HEK293 (cell line): ENCODE results near the gene MCM8.

Experiments used
- KLF1 ChIP-seq: fragments of 450-650 bp; formaldehyde crosslinking; IDR thresholded peaks from 2 replicates; pipeline ENCODE4 v1.5.1; 2016; ENCODE audit warnings: missing biosample characterization, missing genetic modification characterization
- SETDB1 ChIP-seq: IDR thresholded peaks from one replicate; pipeline ENCODE4 v1.6.1; 2017; ENCODE audit warnings: mild to moderate bottlenecking, low read length, moderate library complexity, mixed read lengths; ENCODE audit not compliant: insufficient read length
- ZNF514 ChIP-seq: fragments of 450-650 bp; formaldehyde crosslinking; IDR thresholded peaks from 2 replicates; pipeline ENCODE4 v1.5.1; 2016; ENCODE audit warnings: missing biosample characterization, missing genetic modification characterization
- ZNF785 ChIP-seq: fragments of 450-650 bp; formaldehyde crosslinking; IDR thresholded peaks from 2 replicates; pipeline ENCODE4 v1.5.1; 2016; ENCODE audit warnings: missing biosample characterization, missing genetic modification characterization
- TF ChIP-seq, protein P1 (sequence below): fragments of 450-650 bp; formaldehyde crosslinking; IDR thresholded peaks from 2 replicates; pipeline ENCODE4 v1.5.1; 2016; ENCODE audit warnings: missing biosample characterization, missing genetic modification characterization
- TF ChIP-seq, protein P2 (sequence below): fragments of 450-650 bp; formaldehyde crosslinking; IDR thresholded peaks from 2 replicates; pipeline ENCODE4 v1.5.1; 2016; ENCODE audit warnings: missing biosample characterization, missing genetic modification characterization
- TF ChIP-seq, protein P3 (sequence below): fragments of 450-650 bp; formaldehyde crosslinking; IDR thresholded peaks from 2 replicates; pipeline ENCODE4 v1.5.1; 2016; ENCODE audit warnings: missing biosample characterization, missing genetic modification characterization

DNA sequence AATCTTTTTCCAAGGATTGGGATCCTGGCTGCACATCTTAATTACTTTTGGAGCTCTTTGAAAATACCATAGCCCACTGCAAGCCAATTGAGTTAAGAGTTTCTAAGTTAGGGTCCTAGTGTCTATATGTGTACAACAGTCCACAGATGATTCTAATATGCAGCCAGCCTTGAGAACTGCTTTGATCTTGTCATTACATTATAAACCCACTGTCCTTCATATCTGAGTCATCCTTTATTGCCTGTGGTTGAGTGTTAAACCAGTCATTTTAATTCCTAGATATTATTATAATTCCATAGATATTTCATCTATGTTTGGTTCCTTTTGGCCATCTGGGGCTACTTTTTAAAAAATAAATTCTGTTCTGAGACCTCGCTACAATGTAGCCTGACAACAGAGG is 24.1 kb downstream of the MCM8 start:
- TF ChIP-seq SETDB1: no peak
- TF ChIP-seq, protein P1, sequence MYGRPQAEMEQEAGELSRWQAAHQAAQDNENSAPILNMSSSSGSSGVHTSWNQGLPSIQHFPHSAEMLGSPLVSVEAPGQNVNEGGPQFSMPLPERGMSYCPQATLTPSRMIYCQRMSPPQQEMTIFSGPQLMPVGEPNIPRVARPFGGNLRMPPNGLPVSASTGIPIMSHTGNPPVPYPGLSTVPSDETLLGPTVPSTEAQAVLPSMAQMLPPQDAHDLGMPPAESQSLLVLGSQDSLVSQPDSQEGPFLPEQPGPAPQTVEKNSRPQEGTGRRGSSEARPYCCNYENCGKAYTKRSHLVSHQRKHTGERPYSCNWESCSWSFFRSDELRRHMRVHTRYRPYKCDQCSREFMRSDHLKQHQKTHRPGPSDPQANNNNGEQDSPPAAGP (tag by site-specific recombination): no peak
- TF ChIP-seq ZNF514 (tag by site-specific recombination): no peak
- TF ChIP-seq, protein P2, sequence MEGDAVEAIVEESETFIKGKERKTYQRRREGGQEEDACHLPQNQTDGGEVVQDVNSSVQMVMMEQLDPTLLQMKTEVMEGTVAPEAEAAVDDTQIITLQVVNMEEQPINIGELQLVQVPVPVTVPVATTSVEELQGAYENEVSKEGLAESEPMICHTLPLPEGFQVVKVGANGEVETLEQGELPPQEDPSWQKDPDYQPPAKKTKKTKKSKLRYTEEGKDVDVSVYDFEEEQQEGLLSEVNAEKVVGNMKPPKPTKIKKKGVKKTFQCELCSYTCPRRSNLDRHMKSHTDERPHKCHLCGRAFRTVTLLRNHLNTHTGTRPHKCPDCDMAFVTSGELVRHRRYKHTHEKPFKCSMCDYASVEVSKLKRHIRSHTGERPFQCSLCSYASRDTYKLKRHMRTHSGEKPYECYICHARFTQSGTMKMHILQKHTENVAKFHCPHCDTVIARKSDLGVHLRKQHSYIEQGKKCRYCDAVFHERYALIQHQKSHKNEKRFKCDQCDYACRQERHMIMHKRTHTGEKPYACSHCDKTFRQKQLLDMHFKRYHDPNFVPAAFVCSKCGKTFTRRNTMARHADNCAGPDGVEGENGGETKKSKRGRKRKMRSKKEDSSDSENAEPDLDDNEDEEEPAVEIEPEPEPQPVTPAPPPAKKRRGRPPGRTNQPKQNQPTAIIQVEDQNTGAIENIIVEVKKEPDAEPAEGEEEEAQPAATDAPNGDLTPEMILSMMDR (tag by site-specific recombination): no peak
- no peak for TF ChIP-seq KLF1 (tag by site-specific recombination)
- TF ChIP-seq ZNF785 (tag by site-specific recombination): no peak
- TF ChIP-seq, protein P3, sequence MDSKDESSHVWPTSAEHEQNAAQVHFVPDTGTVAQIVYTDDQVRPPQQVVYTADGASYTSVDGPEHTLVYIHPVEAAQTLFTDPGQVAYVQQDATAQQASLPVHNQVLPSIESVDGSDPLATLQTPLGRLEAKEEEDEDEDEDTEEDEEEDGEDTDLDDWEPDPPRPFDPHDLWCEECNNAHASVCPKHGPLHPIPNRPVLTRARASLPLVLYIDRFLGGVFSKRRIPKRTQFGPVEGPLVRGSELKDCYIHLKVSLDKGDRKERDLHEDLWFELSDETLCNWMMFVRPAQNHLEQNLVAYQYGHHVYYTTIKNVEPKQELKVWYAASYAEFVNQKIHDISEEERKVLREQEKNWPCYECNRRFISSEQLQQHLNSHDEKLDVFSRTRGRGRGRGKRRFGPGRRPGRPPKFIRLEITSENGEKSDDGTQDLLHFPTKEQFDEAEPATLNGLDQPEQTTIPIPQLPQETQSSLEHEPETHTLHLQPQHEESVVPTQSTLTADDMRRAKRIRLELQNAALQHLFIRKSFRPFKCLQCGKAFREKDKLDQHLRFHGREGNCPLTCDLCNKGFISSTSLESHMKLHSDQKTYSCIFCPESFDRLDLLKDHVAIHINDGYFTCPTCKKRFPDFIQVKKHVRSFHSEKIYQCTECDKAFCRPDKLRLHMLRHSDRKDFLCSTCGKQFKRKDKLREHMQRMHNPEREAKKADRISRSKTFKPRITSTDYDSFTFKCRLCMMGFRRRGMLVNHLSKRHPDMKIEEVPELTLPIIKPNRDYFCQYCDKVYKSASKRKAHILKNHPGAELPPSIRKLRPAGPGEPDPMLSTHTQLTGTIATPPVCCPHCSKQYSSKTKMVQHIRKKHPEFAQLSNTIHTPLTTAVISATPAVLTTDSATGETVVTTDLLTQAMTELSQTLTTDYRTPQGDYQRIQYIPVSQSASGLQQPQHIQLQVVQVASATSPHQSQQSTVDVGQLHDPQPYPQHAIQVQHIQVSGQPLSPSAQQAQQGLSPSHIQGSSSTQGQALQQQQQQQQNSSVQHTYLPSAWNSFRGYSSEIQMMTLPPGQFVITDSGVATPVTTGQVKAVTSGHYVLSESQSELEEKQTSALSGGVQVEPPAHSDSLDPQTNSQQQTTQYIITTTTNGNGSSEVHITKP (tag by site-specific recombination): no peak
